Activated CD8-positive, alpha-beta memory T cell treated with anti-CD3 and anti-CD28 coated beads for 36 hours (primary cell): ENCODE results near the gene F5. TPM values are rescaled to one million over a fixed set of nuclear protein-coding genes. Genes with fewer than 3 reads are reported as not detected.
"Not testable (repeated sequence)": the region's sequence is repeated elsewhere in the genome, so short reads cannot be mapped to it uniquely, and the experiment has no call there.

ENCODE experiments used
- CTCF ChIA-PET: fragments of 350-600 bp; sonication (Branson Sonifier 250); formaldehyde crosslinking; loops from one replicate; lab custom pipeline; 2021; ENCODE audit warnings: antibody characterized with exemption; lab: Charles Lee
- POLR2A ChIA-PET: fragments of 350-600 bp; sonication (Branson Sonifier 250); formaldehyde crosslinking; loops from one replicate; lab custom pipeline; 2021; ENCODE audit warnings: antibody characterized with exemption; lab: Charles Lee
- total RNA-seq, 2 experiments: library from RNA; stranded (reverse); gene quantifications; one replicate each; pipeline ENCODE4 v1.2.3, GENCODE V29; 2021

The F5 gene
- total RNA-seq, 2 experiments from 2014 or later, result 88.5 to 90.5 TPM

- CTCF ChIA-PET, result no interaction called here
- POLR2A ChIA-PET, result no interaction called here
Measured at GRCh38 chr1:169563650-169564049, 22.6 kb downstream of the F5 start.

GRCh38 chr1:169563019-169563615 lies 23.2 kb downstream of the F5 start:
- POLR2A ChIA-PET, result no interaction called here
- CTCF ChIA-PET, result no interaction called here

GRCh38 chr1:169561692-169562091 lies 24.6 kb downstream of the F5 start:
- ChIA-PET CTCF (interaction anchor here (0.6 kb wide), 1 partner anchor 56 kb away, joined by 3 read pairs; no protein-coding TSS in a partner anchor), POLR2A (no interaction called here)

GRCh38 chr1:169557131-169557530 lies 29.1 kb downstream of the F5 start:
- CTCF ChIA-PET, result interaction anchor here (0.8 to 1.6 kb wide), 3 partner anchors 11 to 241 kb away, joined by 3 to 7 read pairs (median 5); no protein-coding TSS in a partner anchor
- POLR2A ChIA-PET, result no interaction called here

GRCh38 chr1:169550294-169550693 lies 36.0 kb downstream of the F5 start:
- POLR2A ChIA-PET, result no interaction called here
- CTCF ChIA-PET, result interaction anchor here (0.9 to 1.6 kb wide), 3 partner anchors 28 to 162 kb away, joined by 3 to 7 read pairs (median 4); no protein-coding TSS in a partner anchor

- ChIA-PET POLR2A (no interaction called here), CTCF (interaction anchor here (2.2 kb wide), 1 partner anchor 945 kb away, joined by 6 read pairs; no protein-coding TSS in a partner anchor)
Measured at GRCh38 chr1:169548282-169548681, 38.0 kb downstream of the F5 start.

- ChIA-PET POLR2A (no interaction called here), CTCF (interaction anchor here (0.6 to 2.2 kb wide), 9 partner anchors 12 to 1026 kb away, joined by 3 to 7 read pairs (median 3); no protein-coding TSS in a partner anchor)
Measured at GRCh38 chr1:169546087-169546995, 39.9 kb downstream of the F5 start.

- POLR2A ChIA-PET, result no interaction called here
- CTCF ChIA-PET, result interaction anchor here (0.5 to 1.3 kb wide), 2 partner anchors 80 to 332 kb away, joined by 3 to 4 read pairs; no protein-coding TSS in a partner anchor
Measured at GRCh38 chr1:169545472-169545871, 40.8 kb downstream of the F5 start.

- ChIA-PET CTCF (no interaction called here), POLR2A (no interaction called here)
Measured at GRCh38 chr1:169538998-169539871, 47.0 kb downstream of the F5 start.

GRCh38 chr1:169534653-169535052 lies 51.6 kb downstream of the F5 start:
- POLR2A ChIA-PET, result no interaction called here
- CTCF ChIA-PET, result no interaction called here

GRCh38 chr1:169533528-169534190 lies 52.6 kb downstream of the F5 start:
- CTCF ChIA-PET, POLR2A ChIA-PET: not testable (repeated sequence)

- ChIA-PET CTCF (no interaction called here), POLR2A (no interaction called here)
Measured at GRCh38 chr1:169530448-169530847, 55.8 kb downstream of the F5 start.

- POLR2A ChIA-PET, result no interaction called here
- CTCF ChIA-PET, result no interaction called here
Measured at GRCh38 chr1:169529068-169529642, 57.1 kb downstream of the F5 start.

- POLR2A ChIA-PET, result no interaction called here
- CTCF ChIA-PET, result no interaction called here
Measured at GRCh38 chr1:169528215-169529067, 57.8 kb downstream of the F5 start.

GRCh38 chr1:169527451-169528214 lies 58.6 kb downstream of the F5 start:
- ChIA-PET POLR2A (no interaction called here), CTCF (no interaction called here)

- POLR2A ChIA-PET, result no interaction called here
- CTCF ChIA-PET, result no interaction called here
Measured at GRCh38 chr1:169527001-169527400, 59.3 kb downstream of the F5 start.
